ENCODE results near the gene ELANE. TPM values are rescaled to one million over a fixed set of nuclear protein-coding genes. Genes with fewer than 3 reads are reported as not detected.

The ELANE gene
- total and polyA plus RNA-seq, 9 of the 15 experiments (the other 6 are each of a cell fraction or from before 2014, with no cell fraction given), result not detected

- no peak for TF ChIP-seq AFF1 (IDR thresholded peaks at IDR 0.05; ENCODE audit: low read depth in 1 of 2, partially characterized antibody in 2 of 2)
- TF ChIP-seq SRSF9 (IDR thresholded peaks at IDR 0.05; ENCODE audit: borderline replicate concordance, low read depth, low read length), result no peak
- TF ChIP-seq NCOA4 (IDR thresholded peaks at IDR 0.05; ENCODE audit: partially characterized antibody), result no peak
- no peak for TF ChIP-seq DLX4 (CRISPR knock-in tag; IDR thresholded peaks at IDR 0.05)
- TF ChIP-seq ZNF445 (CRISPR knock-in tag; IDR thresholded peaks at IDR 0.05; ENCODE audit: low read depth), result no peak
- TF ChIP-seq PHF21A (IDR thresholded peaks at IDR 0.05; ENCODE audit: borderline replicate concordance, low read depth), result no peak
- TF ChIP-seq CEBPG (CRISPR knock-in tag; IDR thresholded peaks at IDR 0.05), result no peak
- no peak for TF ChIP-seq CEBPG (tag; conservative IDR thresholded peaks at IDR 0.05 in 1 of 2, IDR thresholded peaks at IDR 0.05 in 1 of 2)
- TF ChIP-seq HNRNPLL (IDR thresholded peaks at IDR 0.05; ENCODE audit: low read depth, low read length, poor library complexity, severe bottlenecking), result peak; percentile 10
- no peak for TF ChIP-seq SPI1 (IDR thresholded peaks at IDR 0.05; ENCODE audit: borderline replicate concordance, low read depth, low read length)
- TF ChIP-seq ZNF57 (CRISPR knock-in tag; IDR thresholded peaks at IDR 0.05), result no peak
- no peak for TF ChIP-seq ZFP30 (CRISPR knock-in tag; IDR thresholded peaks at IDR 0.05; ENCODE audit: borderline replicate concordance)
- TF ChIP-seq SFPQ (IDR thresholded peaks at IDR 0.05; ENCODE audit: low read depth, low read length), result peak; percentile 69; the same call in 1 of the 2 replicates
- TF ChIP-seq DIDO1 (tag; IDR thresholded peaks at IDR 0.05; ENCODE audit: low read depth), result no peak
- TF ChIP-seq SIN3B (IDR thresholded peaks at IDR 0.05; ENCODE audit: low read depth), result no peak
- no peak for TF ChIP-seq BCLAF1 (IDR thresholded peaks at IDR 0.05; ENCODE audit: borderline replicate concordance in 1 of 2, control insufficient read depth in 1 of 2, low read depth in 2 of 2, low read length in 1 of 2)
Observed at GRCh38 chr19:813219-814151, 38.6 kb upstream of the ELANE start (continued).
